Loucy (cell line): ENCODE results near the gene RRP1.

Experiments
- H2AFZ ChIP-seq: fragments of 200-600 bp; sonication (generic); 2 replicates; pipeline ENCODE4 v1.6.0; 2016; ENCODE audit warnings: antibody characterized with exemption, mild to moderate bottlenecking, low read length, moderate library complexity
- H3F3A ChIP-seq: fragments of 200-600 bp; 2 replicates; pipeline ENCODE4 v1.6.0; 2016; ENCODE audit warnings: antibody characterized with exemption, low read depth, mild to moderate bottlenecking
- H3K27me3 ChIP-seq: fragments of 200-600 bp; sonication (generic); 2 replicates; pipeline ENCODE4 v1.6.1; 2014; ENCODE audit warnings: low read length, mild to moderate bottlenecking; ENCODE audit not compliant: insufficient read depth, poor library complexity, severe bottlenecking
- H3K36me3 ChIP-seq: fragments of 200-600 bp; sonication (generic); 2 replicates; pipeline ENCODE4 v1.6.1; 2016; ENCODE audit warnings: low read length; ENCODE audit not compliant: insufficient read depth
- H3K4me1 ChIP-seq: fragments of 200-600 bp; sonication (generic); 2 replicates; pipeline ENCODE4 v1.5.1; 2014; ENCODE audit warnings: low read length, mild to moderate bottlenecking; ENCODE audit not compliant: insufficient read depth, poor library complexity, severe bottlenecking
- H3K4me2 ChIP-seq: fragments of 200-600 bp; sonication (generic); 2 replicates; pipeline ENCODE4 v1.6.0; 2014; ENCODE audit warnings: antibody characterized with exemption, low read length, low read depth, mild to moderate bottlenecking; ENCODE audit not compliant: poor library complexity, severe bottlenecking
- H3K4me3 ChIP-seq: fragments of 200-600 bp; sonication (generic); 2 replicates; pipeline ENCODE4 v1.5.1; 2014; ENCODE audit warnings: low read length, mild to moderate bottlenecking, mixed read lengths; ENCODE audit not compliant: poor library complexity, severe bottlenecking
- H3K79me2 ChIP-seq: fragments of 200-600 bp; sonication (generic); 2 replicates; pipeline ENCODE4 v1.6.1; 2014; ENCODE audit warnings: low read length; ENCODE audit not compliant: insufficient read depth
- H3K9ac ChIP-seq: fragments of 200-600 bp; sonication (generic); 2 replicates; pipeline ENCODE4 v1.6.0; 2014; ENCODE audit warnings: mild to moderate bottlenecking, low read depth, low read length, moderate library complexity; ENCODE audit not compliant: poor library complexity, severe bottlenecking
- H3K9me2 ChIP-seq: fragments of 200-600 bp; sonication (generic); replicated peaks from 2 replicates; pipeline ENCODE4 v1.6.1; 2016; ENCODE audit warnings: low read depth, low read length, mixed read lengths
- H3K9me3 ChIP-seq: fragments of 200-600 bp; sonication (generic); 2 replicates; pipeline ENCODE4 v1.6.1; 2014; ENCODE audit warnings: mild to moderate bottlenecking, antibody characterized with exemption, low read length, low read depth; ENCODE audit not compliant: insufficient read depth
- H4K20me1 ChIP-seq: fragments of 200-600 bp; sonication (generic); 2 replicates; pipeline ENCODE4 v1.6.0; 2014; ENCODE audit warnings: antibody characterized with exemption, low read length, mild to moderate bottlenecking; ENCODE audit not compliant: insufficient read depth, poor library complexity, severe bottlenecking
- EZH2phosphoT487 ChIP-seq: fragments of 200-600 bp; IDR thresholded peaks from 2 replicates; pipeline ENCODE4 v1.6.1; 2018; ENCODE audit warnings: antibody characterized with exemption, mild to moderate bottlenecking, moderate library complexity, borderline replicate concordance
- TF ChIP-seq, protein P1 (sequence below): fragments of 200-600 bp; sonication (generic); conservative IDR thresholded peaks from 2 replicates; pipeline ENCODE4 v1.5.1; 2014; ENCODE audit warnings: mild to moderate bottlenecking, antibody characterized with exemption, low read length

Gene RRP1

DNA sequence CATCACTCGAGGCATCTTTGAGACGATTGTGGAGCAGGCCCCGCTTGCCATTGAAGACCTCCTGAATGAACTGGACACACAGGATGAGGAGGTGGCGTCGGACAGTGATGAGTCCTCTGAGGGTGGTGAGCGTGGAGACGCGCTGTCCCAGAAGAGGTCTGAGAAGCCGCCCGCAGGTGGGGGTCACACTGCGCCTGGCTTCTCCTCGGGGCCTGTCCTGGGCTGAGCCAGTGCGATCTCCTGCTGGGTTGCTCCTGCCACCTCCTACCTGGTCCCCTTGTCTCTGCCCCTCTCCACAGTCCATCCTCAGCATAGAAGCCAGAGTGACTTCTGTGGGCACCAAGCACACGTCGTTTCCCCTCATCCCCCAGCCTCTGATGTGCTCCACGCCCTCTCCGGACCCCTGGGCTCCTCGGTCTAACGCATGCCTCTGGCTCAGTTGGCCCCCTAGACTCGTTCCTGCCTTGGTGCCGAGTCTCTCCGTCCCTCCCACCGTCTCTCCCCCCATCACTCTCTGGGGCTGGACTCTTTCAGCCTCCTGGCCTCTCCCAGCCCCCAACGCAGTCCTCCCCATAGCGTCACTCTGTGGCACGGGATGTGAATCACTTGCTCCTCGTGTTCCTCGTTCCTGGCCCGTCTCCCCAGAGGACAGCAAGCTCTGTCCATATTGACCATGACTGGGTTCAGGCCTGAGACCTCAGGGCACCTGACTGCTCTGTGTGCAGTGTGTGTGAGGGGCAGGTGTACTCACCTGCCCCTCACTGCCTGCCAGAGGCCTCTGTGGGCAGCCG lies 8.7 kb downstream of the RRP1 start:
- Histone ChIP-seq H3K79me2 (peaks cover 19% of the 10 kb centered on the region; the same call in 1 of the 2 replicates), H3K27me3 (no peaks in the 10 kb centered on the region), H3K9me2 (no peaks in the 10 kb centered on the region), H3K9ac (no peak overlapping the region), H3K36me3 (peaks cover 94% of the 10 kb centered on the region; the same call in 1 of the 2 replicates), H4K20me1 (peaks cover 6% of the 10 kb centered on the region), H3K4me1 (no peaks in the 10 kb centered on the region), H3K9me3 (no peaks in the 10 kb centered on the region), H2AFZ (no peak overlapping the region), H3F3A (no peaks in the 10 kb centered on the region), H3K4me2 (no peak overlapping the region), H3K4me3 (no peak overlapping the region)
- TF ChIP-seq, protein P1, sequence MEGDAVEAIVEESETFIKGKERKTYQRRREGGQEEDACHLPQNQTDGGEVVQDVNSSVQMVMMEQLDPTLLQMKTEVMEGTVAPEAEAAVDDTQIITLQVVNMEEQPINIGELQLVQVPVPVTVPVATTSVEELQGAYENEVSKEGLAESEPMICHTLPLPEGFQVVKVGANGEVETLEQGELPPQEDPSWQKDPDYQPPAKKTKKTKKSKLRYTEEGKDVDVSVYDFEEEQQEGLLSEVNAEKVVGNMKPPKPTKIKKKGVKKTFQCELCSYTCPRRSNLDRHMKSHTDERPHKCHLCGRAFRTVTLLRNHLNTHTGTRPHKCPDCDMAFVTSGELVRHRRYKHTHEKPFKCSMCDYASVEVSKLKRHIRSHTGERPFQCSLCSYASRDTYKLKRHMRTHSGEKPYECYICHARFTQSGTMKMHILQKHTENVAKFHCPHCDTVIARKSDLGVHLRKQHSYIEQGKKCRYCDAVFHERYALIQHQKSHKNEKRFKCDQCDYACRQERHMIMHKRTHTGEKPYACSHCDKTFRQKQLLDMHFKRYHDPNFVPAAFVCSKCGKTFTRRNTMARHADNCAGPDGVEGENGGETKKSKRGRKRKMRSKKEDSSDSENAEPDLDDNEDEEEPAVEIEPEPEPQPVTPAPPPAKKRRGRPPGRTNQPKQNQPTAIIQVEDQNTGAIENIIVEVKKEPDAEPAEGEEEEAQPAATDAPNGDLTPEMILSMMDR = no peak
- TF ChIP-seq EZH2phosphoT487 = no peak

DNA sequence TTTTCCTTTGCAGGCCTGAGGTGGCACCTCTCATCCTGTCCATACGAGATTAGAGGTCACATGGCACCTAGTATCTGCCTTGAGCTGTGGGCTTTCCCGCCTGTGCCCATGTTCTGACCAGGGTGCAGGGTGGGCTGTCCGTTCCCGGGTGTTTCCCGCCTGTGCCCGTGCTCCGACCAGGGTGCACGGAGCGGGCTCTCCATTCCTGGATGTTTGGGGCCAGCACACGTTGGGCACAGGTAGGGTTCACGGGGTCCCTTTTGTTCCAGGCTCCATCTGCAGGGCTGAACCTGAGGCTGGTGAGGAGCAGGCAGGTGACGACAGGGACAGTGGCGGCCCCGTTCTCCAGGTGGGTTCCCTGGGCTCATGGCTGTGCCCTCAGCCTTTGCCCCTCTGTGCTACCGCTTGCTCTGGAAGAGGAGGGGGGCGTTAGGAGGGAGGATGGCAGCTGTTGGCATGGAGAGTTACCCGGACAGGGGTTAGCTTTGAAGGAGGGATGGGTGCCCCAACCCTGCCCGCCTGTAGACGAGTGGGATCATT lies 10.0 kb downstream of the RRP1 start:
- Histone ChIP-seq H3K36me3 (peaks cover 91% of the 10 kb centered on the region; the same call in 1 of the 2 replicates), H3K9me3 (no peaks in the 10 kb centered on the region), H3K4me3 (no peak overlapping the region), H3K4me1 (no peaks in the 10 kb centered on the region), H4K20me1 (no peaks in the 10 kb centered on the region), H3K27me3 (no peaks in the 10 kb centered on the region), H3K79me2 (peaks cover 6% of the 10 kb centered on the region; the same call in 1 of the 2 replicates), H3K9ac (no peak overlapping the region), H3F3A (no peaks in the 10 kb centered on the region), H3K9me2 (no peaks in the 10 kb centered on the region), H2AFZ (no peak overlapping the region), H3K4me2 (no peak overlapping the region)
- TF ChIP-seq, protein P1 = no peak
- no peak for TF ChIP-seq EZH2phosphoT487

DNA sequence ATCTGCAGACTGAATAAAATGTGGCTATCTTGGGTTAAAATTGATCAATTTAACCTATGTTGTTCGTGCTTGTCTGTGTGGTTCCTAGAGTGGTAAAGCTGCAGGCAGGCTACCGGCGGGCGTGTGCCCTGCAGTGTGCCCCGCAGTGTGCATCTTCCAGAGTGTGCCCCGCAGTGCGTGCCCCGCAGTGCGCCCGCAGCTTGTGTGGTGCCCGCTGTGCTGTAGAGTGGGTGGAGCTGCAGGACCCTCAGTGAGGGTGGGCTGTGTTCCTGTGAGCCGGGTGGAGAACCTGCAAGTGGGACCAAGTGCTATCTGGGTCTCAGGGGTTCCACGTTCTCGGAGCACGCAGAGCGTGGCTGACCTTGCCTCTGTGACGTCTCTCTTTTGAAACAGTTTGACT lies 10.7 kb downstream of the RRP1 start:
- H3K36me3 ChIP-seq = peaks cover 87% of the 10 kb centered on the region; the same call in 1 of the 2 replicates
- H3F3A ChIP-seq = no peaks in the 10 kb centered on the region
- TF ChIP-seq, protein P1 = no peak
- no peak for TF ChIP-seq EZH2phosphoT487
- H2AFZ ChIP-seq = no peak overlapping the region
- H3K4me3 ChIP-seq = no peak overlapping the region
- H4K20me1 ChIP-seq = no peaks in the 10 kb centered on the region
- no peaks in the 10 kb centered on the region for H3K27me3 ChIP-seq
- no peaks in the 10 kb centered on the region for H3K4me1 ChIP-seq
- peaks cover under 1% of the 10 kb centered on the region; the same call in 1 of the 2 replicates for H3K79me2 ChIP-seq
- H3K9me3 ChIP-seq = no peaks in the 10 kb centered on the region
- H3K4me2 ChIP-seq = no peak overlapping the region
- no peaks in the 10 kb centered on the region for H3K9me2 ChIP-seq
- H3K9ac ChIP-seq = no peak overlapping the region
